HG02970 (cell line): ENCODE measurements around the gene FAT1.

Experiments
- ATAC-seq: cut with Tn5 transposase; IDR thresholded peaks from one replicate; pipeline ENCODE4 v1.9.1; 2021; ENCODE audit warnings: mild to moderate bottlenecking, moderate library complexity, moderate number of reproducible peaks; ENCODE audit not compliant: unreplicated experiment, low FRiP score

FAT1 gene

DNA sequence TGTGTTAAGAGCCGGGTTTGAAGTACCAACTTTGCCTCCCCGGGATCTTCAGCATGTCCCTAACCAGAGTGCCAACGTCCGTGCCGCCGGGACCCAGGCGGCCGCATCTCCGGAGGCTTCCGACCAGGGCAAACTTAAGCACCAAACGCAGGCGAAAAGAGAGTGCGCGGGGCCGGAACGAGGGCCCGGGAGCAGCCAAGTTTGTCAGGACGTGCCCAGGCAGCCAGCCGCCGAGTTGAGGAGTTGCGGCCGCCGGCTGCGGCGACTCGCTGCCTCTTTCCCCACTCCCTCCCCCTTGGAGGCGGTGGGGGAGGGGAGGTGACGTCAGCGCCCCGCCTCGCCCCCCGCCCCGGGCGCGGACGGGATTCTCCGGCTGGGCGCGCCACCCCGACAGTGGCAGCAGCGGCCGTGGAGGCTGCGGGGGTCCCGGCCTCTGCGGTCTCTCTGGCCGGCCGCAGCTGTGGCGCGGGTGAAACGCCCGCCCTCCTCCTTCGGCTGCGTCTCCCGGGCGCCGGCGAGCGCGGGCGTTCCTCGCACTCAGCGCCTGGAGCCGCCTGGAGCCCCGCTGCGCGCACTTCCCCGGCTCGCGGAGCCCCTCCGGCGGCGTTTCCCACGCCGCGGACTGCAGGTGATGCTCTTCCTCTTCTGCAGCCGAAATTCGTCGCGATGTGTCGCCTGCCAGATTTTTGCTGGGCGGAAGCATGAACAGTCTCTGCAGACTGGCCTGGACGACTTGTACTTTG is 2.9 kb upstream of the FAT1 start:
- ATAC-seq, result no peak

DNA sequence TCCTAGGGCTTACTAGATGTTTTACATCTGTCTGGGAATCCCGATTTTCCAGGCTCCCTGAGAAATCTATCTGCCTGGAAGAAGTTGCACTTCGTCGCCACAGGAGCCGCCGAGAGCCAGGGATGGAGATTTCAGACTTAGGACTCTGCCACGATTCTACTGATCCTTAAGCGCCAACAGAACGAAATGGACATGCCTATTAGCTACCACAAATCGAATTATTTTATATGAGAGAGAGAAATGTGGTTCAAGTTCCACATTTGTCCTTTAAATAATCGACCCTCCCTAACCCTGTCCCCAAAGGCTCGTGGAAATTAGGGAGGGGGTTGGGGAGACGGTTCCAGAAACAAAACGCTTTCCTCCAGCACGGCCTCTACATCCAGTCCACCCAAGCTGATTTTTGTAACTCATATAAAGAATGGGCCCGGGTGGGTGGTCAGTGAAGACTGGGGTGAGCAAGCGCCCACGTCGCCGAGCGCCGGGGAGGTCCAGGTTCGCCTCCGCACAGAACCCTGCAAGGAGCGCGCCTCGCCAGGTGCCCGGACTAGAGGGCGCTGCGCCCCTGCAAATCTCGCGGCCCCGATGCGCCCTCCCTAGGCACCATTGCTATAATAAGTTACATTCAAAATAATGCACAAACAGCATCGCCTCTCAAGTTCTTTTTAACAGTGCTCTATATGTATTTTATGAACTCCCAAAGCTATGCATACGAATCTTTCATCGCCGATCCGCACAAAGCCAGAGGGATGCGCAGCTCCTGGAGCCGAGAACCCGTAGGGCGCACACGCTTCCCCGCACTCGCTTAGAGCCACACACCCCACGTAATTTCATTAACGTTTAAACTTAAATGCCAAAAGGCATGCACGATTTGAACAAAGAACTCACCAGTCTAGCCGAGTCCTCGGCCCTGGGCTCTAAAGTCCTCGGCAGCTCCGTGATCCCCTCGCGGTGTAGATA is 2.1 kb upstream of the FAT1 start:
- ATAC-seq, result no peak

DNA sequence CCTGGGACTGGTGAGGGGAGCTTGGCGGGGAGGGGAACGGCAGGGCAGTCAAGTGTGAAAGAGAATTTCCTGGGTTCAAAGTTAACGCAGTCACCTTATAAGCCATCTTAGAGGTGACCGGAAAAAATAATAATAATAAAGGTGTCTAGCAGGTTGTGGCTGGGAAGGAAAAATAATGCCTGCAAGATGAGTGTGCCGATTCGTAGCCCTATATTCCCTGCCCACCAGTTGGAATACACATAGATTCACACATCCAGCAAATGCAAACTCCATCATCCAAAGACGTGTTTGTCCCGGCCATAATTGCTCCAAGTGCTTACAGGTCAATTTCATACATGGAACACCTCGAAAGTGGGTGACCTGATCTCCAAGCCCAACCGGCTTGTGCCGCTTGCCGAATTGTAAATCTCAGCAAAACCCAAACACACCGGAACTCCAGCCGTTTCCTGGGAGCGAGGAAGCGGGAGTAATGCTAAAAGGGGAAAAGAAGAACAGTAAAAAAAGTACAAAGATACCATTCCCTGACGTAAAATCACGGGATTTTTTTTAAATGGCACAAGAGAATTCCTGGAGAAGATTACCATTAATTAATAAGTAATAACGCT is 1.3 kb upstream of the FAT1 start:
- ATAC-seq, result no peak

DNA sequence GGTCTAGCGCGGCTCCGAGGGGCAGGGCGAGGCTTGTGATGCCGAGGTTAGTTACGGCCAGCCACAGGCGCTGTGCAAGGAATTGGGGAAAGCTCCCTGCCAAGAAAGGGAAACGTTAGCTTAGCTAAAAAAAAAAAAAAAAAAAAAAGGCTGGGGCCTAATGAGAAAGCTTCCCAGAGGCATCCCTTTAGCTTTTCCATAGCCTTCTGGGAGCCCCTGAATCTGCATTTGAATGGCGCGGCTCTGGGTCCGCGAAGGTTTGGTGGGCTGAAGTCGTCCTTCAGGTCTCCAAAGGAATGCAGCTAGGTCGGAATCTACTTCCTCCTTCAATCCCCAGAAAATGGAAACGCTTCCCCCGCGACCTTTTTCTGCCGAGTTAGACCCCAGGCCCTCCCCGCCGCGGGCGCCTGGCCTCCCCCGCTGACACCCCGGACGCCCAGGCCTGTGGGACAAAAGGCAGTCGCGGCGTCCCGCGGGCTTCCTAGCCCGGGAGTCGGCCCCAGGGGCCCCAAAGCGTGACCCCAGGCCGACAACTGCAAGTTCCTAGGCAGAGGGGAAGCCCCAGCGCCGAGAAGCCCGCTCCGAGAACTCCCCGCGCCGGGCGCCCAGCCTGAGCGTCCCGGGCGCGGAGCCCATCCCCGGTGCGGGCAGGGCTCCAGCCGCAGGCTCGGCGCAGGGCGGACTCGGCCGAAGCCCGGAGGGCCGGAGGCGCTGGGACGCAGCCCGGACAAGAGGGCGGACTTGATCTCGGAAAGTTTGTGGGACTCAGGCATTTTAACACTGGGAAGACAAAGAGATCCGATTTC is 605 bp upstream of the FAT1 start:
- ATAC-seq, result no peak

DNA sequence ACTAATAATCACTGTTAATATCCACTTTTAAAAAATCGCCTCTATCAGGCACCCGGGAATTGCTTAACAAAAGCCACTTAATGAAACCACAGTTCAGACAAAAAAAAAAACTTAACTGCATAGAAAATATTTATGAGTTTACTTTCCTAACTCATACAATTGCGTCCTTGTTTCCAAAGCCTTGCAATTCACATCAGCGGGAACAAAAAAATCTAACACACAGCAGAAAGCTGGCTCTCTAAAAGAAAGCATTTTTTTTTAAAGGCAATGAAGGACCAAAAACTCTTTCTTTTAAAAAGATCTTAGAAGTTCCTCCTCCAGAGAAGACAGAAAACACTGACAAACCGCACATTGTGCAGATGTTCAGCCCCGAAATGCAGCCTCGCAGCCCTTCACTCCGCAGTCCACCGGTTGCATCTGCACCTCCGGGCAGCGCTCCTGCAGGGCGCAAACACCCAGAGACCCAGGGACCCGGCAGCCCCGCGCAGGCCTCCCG is 812 bp downstream of the FAT1 start:
- ATAC-seq, result no peak

- no peak for ATAC-seq
These were observed 3.5 kb downstream of the FAT1 start for GRCh38 chr4:186719925-186720694.

- ATAC-seq, result no peak
These were observed 6.1 kb downstream of the FAT1 start for GRCh38 chr4:186717556-186717955.

GRCh38 chr4:186715077-186715476 is 8.6 kb downstream of the FAT1 start:
- no peak for ATAC-seq

DNA sequence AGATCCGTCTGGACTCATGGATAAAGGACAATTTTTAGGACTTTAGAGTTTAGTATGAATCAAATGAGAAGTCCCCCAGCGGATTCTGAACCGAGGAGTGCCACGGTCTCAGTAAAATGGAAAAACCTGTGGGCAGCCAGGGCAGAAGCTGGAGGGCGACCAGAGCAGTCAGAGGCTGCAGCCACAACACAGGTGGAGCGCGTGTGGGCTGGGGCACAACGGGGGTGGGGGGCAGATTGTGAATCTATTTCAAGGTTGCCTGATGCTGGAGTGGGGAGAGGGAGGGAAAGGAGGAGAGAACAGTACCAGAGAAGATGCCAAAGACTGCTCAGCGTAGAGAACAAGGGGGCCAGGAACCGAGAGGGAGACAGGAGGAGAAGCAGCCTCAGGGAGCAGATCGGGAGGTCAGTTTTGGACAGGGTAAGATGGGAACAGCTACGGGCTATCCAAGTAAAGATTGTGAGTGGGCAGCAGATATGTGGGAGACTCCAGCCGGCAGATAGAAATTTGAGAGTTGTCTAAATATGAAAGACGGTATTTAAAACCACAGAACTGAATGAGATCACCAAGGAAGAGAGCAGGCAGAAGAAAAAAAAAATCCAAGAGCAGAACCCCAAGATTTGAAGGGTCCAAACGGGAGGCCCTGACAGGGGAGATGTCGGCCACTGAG is 9.5 kb downstream of the FAT1 start:
- no peak for ATAC-seq

GRCh38 chr4:186712690-186713089 is 11.0 kb downstream of the FAT1 start:
- ATAC-seq, result no peak

DNA sequence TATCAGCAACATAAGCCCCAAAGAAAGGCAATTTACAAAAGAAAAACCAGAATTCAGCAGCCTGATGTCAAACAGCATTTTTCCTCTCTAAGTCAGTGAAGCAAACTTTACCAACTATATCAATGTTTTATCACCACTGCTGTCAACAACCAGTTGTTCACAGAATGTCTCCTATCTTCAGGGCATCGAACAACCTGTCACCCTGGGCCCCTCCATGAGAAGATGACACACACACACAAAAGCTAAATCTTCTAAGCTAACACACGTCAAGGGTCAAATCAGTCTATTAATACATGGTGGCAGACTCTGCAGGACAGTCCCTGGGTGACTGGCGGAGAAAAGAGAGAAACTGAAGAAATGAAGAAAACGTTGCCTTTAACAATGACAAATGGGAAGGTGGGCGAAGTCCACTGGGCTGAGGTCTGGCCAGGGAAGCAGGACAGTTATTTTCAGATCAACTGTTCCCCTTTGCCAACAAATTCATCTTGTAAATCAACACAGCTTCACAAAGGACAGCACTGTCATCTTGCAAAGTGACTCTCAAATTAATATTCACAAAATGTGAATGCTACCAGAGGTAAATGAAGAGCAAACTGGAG is 13.0 kb downstream of the FAT1 start:
- ATAC-seq, result no peak

DNA sequence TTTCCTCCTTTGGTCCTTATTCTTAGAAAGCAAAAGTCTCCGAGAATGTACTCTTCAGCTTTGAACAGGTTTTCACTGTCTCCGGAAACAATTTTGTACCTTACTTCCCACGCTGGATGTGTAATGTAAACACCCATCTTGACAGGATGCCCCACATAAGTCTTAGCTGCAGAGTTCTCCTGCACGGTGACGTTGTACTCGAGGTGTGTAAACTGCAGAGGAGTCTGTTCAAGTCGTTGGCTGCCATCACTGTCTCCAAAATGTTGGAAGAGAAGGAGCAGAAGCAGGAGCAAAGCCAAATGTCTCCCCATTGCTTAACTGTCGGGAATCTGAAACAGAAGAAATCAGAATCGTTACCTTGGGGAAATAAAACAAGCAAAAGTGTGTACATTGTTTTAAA is 14.1 kb downstream of the FAT1 start:
- no peak for ATAC-seq

GRCh38 chr4:186708554-186708953 is 15.1 kb downstream of the FAT1 start:
- no peak for ATAC-seq

DNA sequence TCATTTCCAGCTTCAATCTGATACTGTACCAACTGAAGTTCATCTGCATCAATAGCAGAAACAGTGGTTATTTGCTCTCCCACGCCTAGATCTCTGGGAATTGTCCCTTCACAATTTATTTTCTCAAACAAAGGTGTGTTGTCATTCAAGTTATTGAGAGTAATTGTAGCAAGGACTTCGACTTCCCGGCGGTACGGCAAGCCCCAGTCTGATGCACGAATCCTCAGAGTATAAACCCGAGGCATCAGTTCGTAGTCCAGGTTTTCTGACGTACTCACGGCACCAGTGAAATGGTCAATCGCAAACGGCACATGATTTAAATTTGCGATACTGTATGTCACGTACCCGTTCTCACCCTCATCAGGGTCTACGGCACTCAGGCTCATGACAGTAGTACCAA is 15.7 kb downstream of the FAT1 start:
- no peak for ATAC-seq

GRCh38 chr4:186707574-186707973 is 16.1 kb downstream of the FAT1 start:
- ATAC-seq, result no peak

- ATAC-seq, result no peak
These were observed 19.6 kb downstream of the FAT1 start for GRCh38 chr4:186704057-186704456.

DNA sequence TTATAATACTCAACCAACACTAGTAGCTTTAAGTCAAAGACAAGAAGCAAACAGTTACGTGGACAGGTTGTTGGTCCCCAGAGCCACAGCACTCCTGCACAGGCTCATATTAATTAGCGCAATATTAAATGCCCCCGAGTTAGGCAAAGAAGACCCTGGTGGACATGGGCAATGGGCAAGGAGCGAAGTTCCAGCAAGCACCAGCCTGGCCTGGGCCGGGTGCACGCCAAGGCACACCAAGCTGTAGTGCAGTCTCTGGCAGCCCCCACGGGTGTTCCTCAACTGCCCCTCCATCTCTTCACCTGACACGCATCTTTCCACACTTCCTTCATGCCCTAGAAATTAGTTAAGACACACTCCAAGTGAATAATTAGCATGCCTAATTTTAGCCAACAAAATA is 20.1 kb downstream of the FAT1 start:
- ATAC-seq, result no peak

DNA sequence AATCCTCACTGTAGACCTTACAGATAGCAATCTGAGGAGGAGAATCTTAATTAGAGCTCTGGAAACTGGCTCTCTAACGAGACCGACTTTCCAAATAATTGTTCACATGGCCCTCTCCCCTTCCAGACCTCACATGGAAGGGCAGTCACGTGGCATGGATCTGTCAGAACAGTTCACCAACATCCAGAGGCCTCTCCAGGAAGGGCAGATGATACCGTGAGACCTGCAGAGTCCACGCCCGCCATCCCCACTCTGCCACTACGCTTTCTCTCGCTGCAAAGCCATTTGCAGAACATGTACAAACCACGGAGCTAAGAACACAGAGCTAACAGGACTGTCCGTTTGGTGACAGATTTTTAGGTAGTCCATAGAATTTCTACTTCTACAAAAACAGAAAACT is 20.7 kb downstream of the FAT1 start:
- ATAC-seq, result no peak

- ATAC-seq, result no peak
These were observed 21.4 kb downstream of the FAT1 start for GRCh38 chr4:186702297-186702696.
